GM12874 (cell line): Measurements from ENCODE around the gene IL15.

ENCODE experiments used
- TF ChIP-seq, protein P1 (sequence below): IDR thresholded peaks from 2 replicates; pipeline ENCODE4 v1.5.1; 2011; ENCODE audit warnings: low read depth, mild to moderate bottlenecking, control low read depth, low read length, moderate library complexity; ENCODE audit not compliant: insufficient read depth

IL15 gene

GRCh38 chr4:141636082-141636770 lies at the start of gene IL15:
Gene IL15, plus strand, starts transcription at chr4:141636583. Its CDS starts 82,882 bp downstream, at chr4:141719465.
- TF ChIP-seq, protein P1, sequence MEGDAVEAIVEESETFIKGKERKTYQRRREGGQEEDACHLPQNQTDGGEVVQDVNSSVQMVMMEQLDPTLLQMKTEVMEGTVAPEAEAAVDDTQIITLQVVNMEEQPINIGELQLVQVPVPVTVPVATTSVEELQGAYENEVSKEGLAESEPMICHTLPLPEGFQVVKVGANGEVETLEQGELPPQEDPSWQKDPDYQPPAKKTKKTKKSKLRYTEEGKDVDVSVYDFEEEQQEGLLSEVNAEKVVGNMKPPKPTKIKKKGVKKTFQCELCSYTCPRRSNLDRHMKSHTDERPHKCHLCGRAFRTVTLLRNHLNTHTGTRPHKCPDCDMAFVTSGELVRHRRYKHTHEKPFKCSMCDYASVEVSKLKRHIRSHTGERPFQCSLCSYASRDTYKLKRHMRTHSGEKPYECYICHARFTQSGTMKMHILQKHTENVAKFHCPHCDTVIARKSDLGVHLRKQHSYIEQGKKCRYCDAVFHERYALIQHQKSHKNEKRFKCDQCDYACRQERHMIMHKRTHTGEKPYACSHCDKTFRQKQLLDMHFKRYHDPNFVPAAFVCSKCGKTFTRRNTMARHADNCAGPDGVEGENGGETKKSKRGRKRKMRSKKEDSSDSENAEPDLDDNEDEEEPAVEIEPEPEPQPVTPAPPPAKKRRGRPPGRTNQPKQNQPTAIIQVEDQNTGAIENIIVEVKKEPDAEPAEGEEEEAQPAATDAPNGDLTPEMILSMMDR = no peak

GRCh38 chr4:141587897-141588296 lies 48.5 kb upstream of the IL15 start:
- TF ChIP-seq, protein P1 = no peak

- TF ChIP-seq, protein P1 = no peak
Observed at GRCh38 chr4:141595531-141595930, 40.9 kb upstream of the IL15 start.

DNA sequence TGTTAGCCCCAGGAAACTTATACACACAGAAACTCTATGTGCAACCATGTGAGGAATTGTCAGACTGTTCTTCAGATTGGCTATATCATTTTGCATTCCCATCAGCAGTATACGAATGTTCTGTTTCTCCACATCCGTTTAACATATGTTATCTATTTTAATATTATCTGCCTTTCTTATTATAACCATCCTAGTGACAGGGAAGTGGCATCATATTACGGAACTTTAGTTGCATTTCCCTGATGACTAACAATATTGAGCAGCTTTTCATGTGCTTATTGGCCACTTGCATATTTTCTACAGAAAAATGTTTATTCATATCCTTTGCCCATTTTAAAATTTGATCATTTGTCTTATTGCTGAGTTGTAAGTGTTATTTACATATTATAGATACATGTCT lies 36.5 kb upstream of the IL15 start:
- TF ChIP-seq, protein P1 = no peak

GRCh38 chr4:141605425-141605856 lies 30.9 kb upstream of the IL15 start:
- TF ChIP-seq, protein P1 = no peak

GRCh38 chr4:141609243-141609642 lies 27.1 kb upstream of the IL15 start:
- TF ChIP-seq, protein P1 = no peak

DNA sequence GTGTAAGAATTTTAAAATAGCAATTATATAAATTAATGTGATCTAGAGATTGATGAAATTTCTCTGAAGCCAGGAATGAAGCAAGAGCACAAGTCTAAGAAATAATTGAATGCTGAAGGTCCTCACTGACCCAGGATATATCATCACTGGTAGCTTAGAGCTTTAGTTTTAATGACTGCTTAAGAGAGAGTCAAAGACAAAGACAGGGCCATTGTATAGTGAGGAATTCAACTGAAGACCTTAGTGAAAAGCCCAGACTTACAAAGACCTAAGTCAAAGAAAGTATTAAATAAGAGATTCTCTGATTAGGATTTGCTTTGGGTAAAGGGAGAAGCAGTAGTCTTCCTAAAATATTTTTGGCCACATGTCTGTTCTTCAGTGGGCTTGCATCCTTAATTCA lies 26.0 kb upstream of the IL15 start:
- TF ChIP-seq, protein P1 = no peak
